Prostate gland (tissue), 2 donors: Measurements from ENCODE around the gene RAB12.

Experiments used
- CTCF ChIP-seq, 4 experiments: fragments of 200-600 bp in 2 of 4; fragments of 450-650 bp in 2 of 4; sonication (generic) in 2 of 4; IDR thresholded peaks; 1 replicate in 3 of 4; 2 replicates in 1 of 4; pipeline ENCODE4 v1.5.1; 2016 to 2019; ENCODE audit warnings: antibody characterized with exemption in 4 of 4, mild to moderate bottlenecking in 2 of 4, moderate library complexity in 2 of 4
- POLR2A ChIP-seq: fragments of 450-650 bp; IDR thresholded peaks from one replicate; pipeline ENCODE4 v1.6.1; 2016; ENCODE audit warnings: antibody characterized with exemption, mild to moderate bottlenecking
- POLR2AphosphoS5 ChIP-seq: sonication (generic); formaldehyde crosslinking; IDR thresholded peaks from one replicate; pipeline ENCODE4 v1.6.1; 2017; ENCODE audit warnings: antibody characterized with exemption

- no peak for TF ChIP-seq POLR2A
- no peak for TF ChIP-seq CTCF (IDR thresholded peaks at IDR 0.05)
- TF ChIP-seq POLR2AphosphoS5 = no peak
Measured at GRCh38 chr18:8571399-8571798, 37.8 kb upstream of the RAB12 start.
